Stimulated activated CD8-positive, alpha-beta memory T cell treated with anti-CD3 and anti-CD28 coated beads, Interleukin-12 subunit alpha, Interleukin-12 subunit beta, amount 100 ng/mL, for 4 hours (primary cell): ENCODE results near the gene OR6Y1.

Source experiments
- DNase-seq: peaks from one replicate; pipeline ENCODE4 v3.0.0-alpha.2; 2020; ENCODE audit warnings: low read depth

Gene OR6Y1

GRCh38 chr1:158554352-158554751 is at the start of gene OR6Y1:
Gene OR6Y1 (minus strand): TSS chr1:158554405. CDS start chr1:158548105, 6,300 bp downstream.
- no peak for DNase-seq

- no peak for DNase-seq
These were observed 46.5 kb upstream of the OR6Y1 start for GRCh38 chr1:158600735-158601134.

DNA sequence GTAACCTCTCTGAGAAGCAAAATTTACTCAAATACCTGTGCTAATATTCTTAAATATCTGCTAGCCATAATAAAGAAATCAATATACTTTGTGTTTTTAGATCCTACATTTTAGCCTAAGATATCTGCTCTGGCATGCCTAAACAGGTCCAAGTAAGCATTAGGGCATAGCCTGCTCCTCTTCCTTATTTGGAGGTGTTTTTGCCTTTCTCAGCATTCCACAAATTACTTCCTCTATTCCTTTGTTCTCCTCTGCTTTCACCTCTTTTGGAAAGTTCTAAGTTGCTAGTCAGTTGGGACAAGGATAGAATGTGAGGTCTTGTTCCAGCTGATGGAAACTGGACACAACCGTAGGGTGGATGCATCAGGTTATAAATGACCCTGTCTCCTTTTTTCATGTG is 32.7 kb upstream of the OR6Y1 start:
- DNase-seq: no peak

- DNase-seq: no peak
These were observed 29.8 kb upstream of the OR6Y1 start for GRCh38 chr1:158583962-158584361.

DNA sequence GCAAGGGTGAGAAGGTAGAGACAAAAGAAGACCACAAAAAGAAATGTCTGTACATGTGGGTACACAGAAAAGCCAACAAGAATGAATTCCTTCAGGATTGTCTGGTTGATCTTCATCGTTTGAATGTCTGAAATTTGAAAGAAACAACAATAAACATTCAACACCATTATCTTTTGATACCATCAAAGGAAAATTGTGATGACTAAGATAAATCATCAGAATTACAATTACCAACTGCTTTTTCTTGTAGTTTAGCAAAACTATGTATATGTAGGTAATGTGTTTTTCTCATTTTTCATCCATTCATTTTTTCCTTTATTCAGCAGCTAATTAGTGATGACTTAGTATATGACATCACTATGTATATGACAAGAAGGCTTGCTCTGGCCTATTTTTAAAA is 25.5 kb upstream of the OR6Y1 start, which contains the start of gene OR10X1:
TSS of gene OR10X1 (minus strand) at position 167 of the 400 bp plus-strand sequence. CDS start at position 167, 0 bp downstream.
- no peak for DNase-seq

GRCh38 chr1:158577561-158577960 is 23.4 kb upstream of the OR6Y1 start:
- DNase-seq: no peak

DNA sequence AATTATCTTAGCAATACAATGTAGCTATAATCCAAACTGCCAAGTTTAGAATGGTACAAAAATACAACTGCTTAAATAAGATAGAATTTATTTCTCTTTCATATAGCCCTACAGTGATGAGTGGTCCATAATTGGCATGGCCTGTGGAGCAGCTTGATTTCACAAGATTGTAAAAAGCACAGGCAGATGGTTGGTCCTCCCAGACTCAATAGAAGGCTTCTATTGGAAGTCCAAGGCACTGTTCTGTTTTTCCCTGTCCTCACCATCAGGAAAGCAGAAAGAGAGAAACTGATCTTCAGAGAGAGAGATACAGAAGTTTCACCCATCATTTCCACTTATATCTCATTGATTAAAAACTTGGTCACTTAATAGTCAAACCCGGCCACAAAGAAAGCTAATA is 18.0 kb upstream of the OR6Y1 start:
- DNase-seq: no peak

- no peak for DNase-seq
These were observed 16.3 kb upstream of the OR6Y1 start, which contains the start of gene OR6P1 for GRCh38 chr1:158570480-158570879. Gene OR6P1 (minus strand): TSS chr1:158570580. CDS start chr1:158563604, 6,976 bp downstream.

- no peak for DNase-seq
These were observed 10.4 kb upstream of the OR6Y1 start for GRCh38 chr1:158564608-158565007.

DNA sequence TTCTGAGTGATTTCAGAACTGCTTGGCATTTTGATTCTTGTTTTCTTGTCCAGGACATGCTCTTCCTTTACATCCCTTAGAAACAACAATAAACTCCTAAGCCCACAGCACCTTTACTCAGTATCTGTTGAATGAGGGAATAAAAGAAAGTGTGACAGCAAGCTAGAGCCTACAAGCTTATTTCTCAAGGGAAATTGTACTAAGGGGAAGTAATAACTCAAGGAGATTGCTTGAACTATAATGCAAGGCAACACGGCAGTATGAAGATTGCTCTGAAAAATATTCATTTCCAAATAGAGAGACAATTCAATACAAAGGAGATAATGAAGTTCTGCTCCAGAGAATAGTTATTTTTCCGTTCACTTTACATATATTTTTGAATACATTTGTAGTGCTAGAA is 9.6 kb upstream of the OR6Y1 start:
- no peak for DNase-seq

DNA sequence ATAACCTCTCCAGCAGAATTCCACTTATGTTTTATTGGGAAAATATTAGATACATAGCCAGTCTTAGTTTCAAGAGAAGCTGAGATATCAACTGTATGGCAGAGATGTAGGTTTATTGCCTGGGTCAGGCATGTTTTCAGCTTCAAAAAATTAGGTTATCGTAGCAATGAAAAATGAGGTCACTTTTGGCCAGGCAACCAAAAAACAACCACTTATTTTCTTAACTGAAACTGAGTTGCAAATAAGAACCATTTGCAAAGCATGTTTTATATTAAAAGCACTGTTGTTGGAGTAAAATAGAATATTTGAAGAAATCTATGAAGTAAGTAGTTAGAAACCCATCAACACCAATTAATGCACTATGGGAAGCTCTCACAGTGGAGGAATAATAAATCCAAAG is 5.5 kb upstream of the OR6Y1 start:
- no peak for DNase-seq

DNA sequence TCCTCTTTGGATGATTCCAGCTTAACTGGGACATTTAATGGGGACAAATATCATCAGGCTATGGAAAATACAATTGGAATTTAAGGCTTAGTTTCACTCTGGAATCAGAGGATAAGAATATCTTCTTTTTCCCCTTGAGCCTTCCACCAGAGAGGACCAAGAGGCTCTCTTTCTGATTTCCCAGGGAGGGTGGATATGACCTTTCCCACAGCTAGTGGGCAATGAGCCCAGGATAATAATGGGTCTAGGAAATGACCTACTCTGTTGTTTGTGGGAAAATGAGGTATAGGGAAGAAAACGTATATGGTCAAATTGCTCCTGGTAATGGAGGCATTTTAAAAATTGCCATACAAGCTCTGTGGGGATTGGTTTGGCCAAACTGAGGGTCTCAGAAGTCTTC is 1.9 kb downstream of the OR6Y1 start:
- DNase-seq: no peak

DNA sequence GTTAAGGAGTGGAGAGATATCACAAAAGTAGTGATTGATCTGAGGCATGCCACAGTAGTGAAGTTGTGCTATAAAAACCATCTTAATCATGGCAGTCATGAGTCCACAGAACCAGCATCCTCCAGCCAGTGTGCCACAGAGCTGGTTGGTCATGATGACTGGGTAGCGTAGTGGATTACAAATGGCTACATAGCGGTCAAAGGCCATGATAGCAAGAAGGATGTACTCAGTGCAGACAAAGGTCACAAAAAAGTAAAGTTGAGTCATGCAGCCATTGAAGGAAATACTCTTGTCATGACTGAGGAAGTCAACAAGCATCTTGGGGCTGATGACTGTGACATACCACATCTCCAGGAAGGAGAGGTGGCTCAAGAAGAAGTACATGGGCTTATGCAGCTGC is 6.7 kb downstream of the OR6Y1 start:
- no peak for DNase-seq

DNA sequence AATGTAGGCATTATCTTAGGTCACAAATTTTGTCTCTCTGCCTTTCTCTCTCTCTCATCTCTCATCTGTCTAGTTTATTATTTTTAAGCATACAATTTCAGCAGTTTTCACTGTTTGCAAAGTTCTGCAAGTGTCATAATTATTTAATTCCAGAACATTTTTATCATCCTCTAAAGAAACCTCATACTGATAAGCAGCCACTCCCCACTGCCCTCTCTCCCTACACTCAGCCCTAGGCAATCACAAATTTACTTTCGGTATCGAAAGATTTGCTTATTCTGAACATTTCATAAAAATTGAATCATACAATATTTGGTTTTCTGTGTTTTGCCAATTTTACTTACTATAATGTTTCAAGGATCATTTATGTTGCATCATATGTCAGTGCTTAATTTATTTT is 16.6 kb downstream of the OR6Y1 start:
- no peak for DNase-seq

- no peak for DNase-seq
These were observed 19.7 kb downstream of the OR6Y1 start for GRCh38 chr1:158534496-158534895.

- DNase-seq: no peak
These were observed 26.9 kb downstream of the OR6Y1 start for GRCh38 chr1:158527190-158527815.

- no peak for DNase-seq
These were observed 32.5 kb downstream of the OR6Y1 start for GRCh38 chr1:158521666-158522058.

DNA sequence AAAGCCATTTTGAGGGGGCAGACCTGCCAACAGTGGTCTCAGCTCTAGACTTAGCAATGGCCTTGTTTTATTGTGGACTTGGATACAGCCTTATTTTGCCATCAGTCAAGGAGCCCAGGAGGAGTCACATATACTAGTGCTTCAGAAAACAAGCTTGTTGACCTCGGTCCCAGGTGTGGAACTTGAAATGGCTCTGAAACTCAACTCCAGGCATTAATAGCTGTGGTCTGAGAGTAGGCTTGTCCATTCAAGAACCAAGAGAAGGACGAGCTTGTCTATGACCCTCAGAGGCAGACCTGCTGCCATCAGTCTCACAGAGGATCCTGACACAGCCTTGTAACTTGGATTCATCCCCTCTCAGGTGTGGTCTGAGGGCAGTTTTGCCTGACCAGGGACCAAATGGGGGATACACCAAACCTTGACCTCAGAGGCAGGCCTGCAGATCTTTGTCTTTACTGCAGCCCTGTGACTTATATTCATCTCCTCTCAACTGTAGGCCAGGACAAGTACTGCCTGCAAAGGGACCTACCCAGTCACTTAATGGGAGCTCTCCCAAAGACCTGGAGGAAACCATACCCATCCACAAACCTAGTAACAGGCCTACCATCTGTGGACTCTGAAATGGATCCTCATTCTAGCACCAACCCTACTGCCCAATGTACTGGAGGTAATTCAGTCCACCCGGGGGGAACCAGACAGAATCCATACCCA is 33.1 kb downstream of the OR6Y1 start:
- DNase-seq: no peak

DNA sequence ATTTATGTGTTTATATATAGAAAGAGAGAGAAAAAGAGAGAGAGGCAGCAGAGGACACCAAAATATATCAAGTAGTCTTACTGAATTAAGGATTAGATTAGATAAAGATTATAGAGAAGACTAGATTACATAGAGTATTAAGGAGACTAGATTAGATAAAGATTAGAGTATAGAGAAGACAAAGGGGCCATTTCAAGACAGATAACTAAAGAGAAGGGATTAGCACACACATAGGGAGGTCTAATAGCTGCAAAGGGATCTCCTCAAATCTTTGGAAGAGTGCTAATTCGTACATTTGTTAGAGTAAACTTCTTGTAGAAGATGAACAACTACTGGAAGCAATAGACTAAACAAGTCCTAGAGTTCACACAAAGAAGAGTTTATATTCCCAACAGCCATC is 34.2 kb downstream of the OR6Y1 start:
- no peak for DNase-seq

- no peak for DNase-seq
These were observed 37.2 kb downstream of the OR6Y1 start for GRCh38 chr1:158516966-158517365.

GRCh38 chr1:158509471-158510156 is 44.6 kb downstream of the OR6Y1 start:
- no peak for DNase-seq

DNA sequence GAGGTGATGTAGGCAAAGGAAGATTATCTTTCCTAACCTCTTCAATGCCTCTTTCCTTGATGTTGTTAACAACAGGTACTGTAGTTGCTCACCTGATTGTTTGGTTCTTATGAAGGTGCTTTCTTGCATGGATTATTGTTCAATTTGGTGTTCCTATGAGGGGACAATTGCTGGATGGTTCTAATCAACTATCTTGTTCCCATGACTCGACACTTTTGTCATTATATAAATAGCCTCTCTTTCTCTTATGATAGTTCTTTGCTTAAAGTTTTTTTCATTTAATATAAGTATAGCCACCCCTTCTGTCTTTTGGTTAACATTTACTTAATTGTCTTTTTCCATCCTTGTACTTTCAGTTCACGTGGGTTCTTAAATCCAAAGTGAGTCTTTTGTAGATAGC is 46.7 kb downstream of the OR6Y1 start:
- no peak for DNase-seq

DNA sequence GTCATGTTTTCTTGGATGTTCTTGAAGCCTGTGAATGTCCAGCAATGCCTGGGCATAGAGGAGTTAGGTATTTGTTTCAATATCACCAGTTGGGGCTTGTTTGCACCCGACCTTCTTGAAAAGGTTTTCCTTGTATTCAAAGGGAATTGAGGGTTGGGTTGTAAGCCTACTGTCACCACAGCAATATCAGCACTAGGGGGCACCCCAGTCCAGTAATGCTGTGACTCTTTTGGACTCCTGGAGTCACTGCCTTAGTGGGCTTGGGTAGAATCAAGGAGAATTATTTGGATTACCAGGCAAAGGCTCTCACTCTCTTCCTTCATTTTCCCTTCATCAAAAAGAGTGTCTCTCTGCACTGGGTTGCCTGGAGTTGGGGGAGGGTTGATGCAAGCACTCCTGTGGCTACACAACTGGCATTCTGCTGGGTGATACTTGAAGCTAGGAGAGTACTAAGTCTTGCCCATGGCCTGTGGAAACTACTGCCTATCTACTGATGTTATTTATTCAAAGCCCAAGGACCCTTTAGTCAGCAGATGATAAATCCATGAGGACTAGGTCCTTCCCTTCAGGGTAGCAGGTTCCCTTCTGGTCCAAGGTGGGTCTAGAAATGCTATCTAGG is 47.7 kb downstream of the OR6Y1 start:
- no peak for DNase-seq
